Esophagus muscularis mucosa (tissue), 4 donors: ENCODE measurements around the gene A4GALT. TPM values are rescaled to one million over a fixed set of nuclear protein-coding genes. Genes with fewer than 3 reads are reported as not detected.

Experiments used
- DNase-seq: peaks from one replicate; pipeline ENCODE4 v3.0.0-alpha.2; 2017; ENCODE audit errors: extremely low spot score
- H3K27ac ChIP-seq, 4 donors: fragments of 200-600 bp; sonication (generic); replicated peaks in 1 of 4; 1 replicate in 3 of 4; 2 replicates in 1 of 4; pipeline ENCODE4 v1.5.1; 2016 to 2019; ENCODE audit warnings: mild to moderate bottlenecking in 1 of 4
- H3K27me3 ChIP-seq, 4 donors: fragments of 200-600 bp; sonication (generic); one replicate each; pipeline versions ENCODE4 v1.5.1 to v1.6.0; 2016 to 2019
- H3K36me3 ChIP-seq, 4 donors: fragments of 200-600 bp; sonication (generic); one replicate each; pipeline ENCODE4 v1.5.1; 2016 to 2019
- H3K4me1 ChIP-seq, 4 donors: fragments of 200-600 bp; sonication (generic); one replicate each; pipeline ENCODE4 v1.5.1; 2016 to 2019
- H3K4me3 ChIP-seq, 4 donors: fragments of 200-600 bp; sonication (generic); 1 replicate in 2 of 4; 2 replicates in 2 of 4; pipeline ENCODE4 v1.5.1; 2016 to 2019; ENCODE audit warnings: mild to moderate bottlenecking in 4 of 4, moderate library complexity in 1 of 4
- H3K9me3 ChIP-seq, 4 donors: fragments of 200-600 bp; sonication (generic); 1 replicate in 3 of 4; 2 replicates in 1 of 4; pipeline ENCODE4 v1.5.1; 2016 to 2019
- CTCF ChIP-seq, 3 experiments: fragments of 200-600 bp in 2 of 3; fragments of 450-650 bp in 1 of 3; sonication (generic) in 2 of 3; IDR thresholded peaks; one replicate each; pipeline ENCODE4 v1.5.1; 2017 to 2019; ENCODE audit warnings: antibody characterized with exemption in 3 of 3, mild to moderate bottlenecking in 2 of 3, moderate library complexity in 1 of 3
- EP300 ChIP-seq: sonication (generic); formaldehyde crosslinking; IDR thresholded peaks from one replicate; pipeline ENCODE4 v1.6.1; 2017; ENCODE audit warnings: antibody characterized with exemption
- POLR2A ChIP-seq: fragments of 450-650 bp; IDR thresholded peaks from one replicate; pipeline ENCODE4 v1.6.1; 2017; ENCODE audit warnings: antibody characterized with exemption, moderate library complexity, mild to moderate bottlenecking, low read depth
- POLR2AphosphoS5 ChIP-seq, 2 donors: sonication (generic); formaldehyde crosslinking; IDR thresholded peaks; one replicate each; pipeline ENCODE4 v1.6.1; 2017; ENCODE audit warnings: antibody characterized with exemption in 2 of 2
- WGBS: methylation state at CpG from one replicate; pipeline ENCODE4 v1.1.5; 2018; 5-methylcytosine and 5-hydroxymethylcytosine counted together
- intact Hi-C: fragments of 100-400 bp; cut with DNase I; formaldehyde crosslinking; loops from one replicate; pipeline ENCODE4 v1.15.1; 2023
- total RNA-seq, 4 donors: library from RNA; depleted of rRNA; stranded (reverse); fragments of >200 nt; gene quantifications; one replicate each; pipeline versions ENCODE4 v1.1.0 to v1.2.1, GENCODE V29; 2016

The A4GALT gene
- 10 to 100 TPM; 77.7 to 81.8 (median 79.1) TPM for total RNA-seq

GRCh38 chr22:42720263-42721044 is at the start of gene A4GALT:
Gene A4GALT (minus strand): TSS chr22:42720870. CDS start chr22:42693951, 26,919 bp downstream.
- no CpG with 5 or more reads among the region's 104 CpGs for WGBS
- TF ChIP-seq CTCF (IDR thresholded peaks at IDR 0.05) (no peak), POLR2A (peak; percentile 14), POLR2AphosphoS5 (IDR thresholded peaks at IDR 0.05) (peak in 1 of 2 donors; percentile 59)
- Histone ChIP-seq H3K4me1 (peaks cover 36 to 57% (median 51%) of the 10 kb centered on the region in 4 donors), H3K27me3 (peaks cover 0 to 7% (median 0%) of the 10 kb centered on the region in 4 donors), H3K27ac (peak within 1 kb of the TSS; percentile 94 to 99 (median 97)), H3K4me3 (peak within 1 kb of the TSS; percentile 70 to 99 (median 90)), H3K36me3 (peaks cover 0 to 7% (median 0%) of the 10 kb centered on the region in 4 donors), H3K9me3 (no peaks in the 10 kb centered on the region)
- intact Hi-C loops, result no loop called here
- no peak for DNase-seq

GRCh38 chr22:42770448-42770726 is 49.7 kb upstream of the A4GALT start:
- TF ChIP-seq POLR2A (no peak), EP300 (no peak), POLR2AphosphoS5 (IDR thresholded peaks at IDR 0.05) (no peak), CTCF (IDR thresholded peaks at IDR 0.05) (no peak)
- Histone ChIP-seq H3K4me3 (peak overlapping the region in 3 of 4 donors; percentile 29 to 40 (median 34)), H3K9me3 (no peaks in the 10 kb centered on the region), H3K27me3 (no peaks in the 10 kb centered on the region), H3K4me1 (peaks cover 2 to 14% (median 13%) of the 10 kb centered on the region in 4 donors), H3K27ac (no peak overlapping the region), H3K36me3 (no peaks in the 10 kb centered on the region)
- intact Hi-C loops, result no loop called here
- DNase-seq, result no peak
- WGBS, result 86% methylated on average over 4 of the region's 4 CpGs

GRCh38 chr22:42769574-42770447 is 49.1 kb upstream of the A4GALT start:
- intact Hi-C loops, result no loop called here
- Histone ChIP-seq H3K27me3 (no peaks in the 10 kb centered on the region), H3K9me3 (no peaks in the 10 kb centered on the region), H3K4me3 (peak overlapping the region; percentile 29 to 40 (median 33)), H3K36me3 (no peaks in the 10 kb centered on the region), H3K27ac (no peak overlapping the region), H3K4me1 (peaks cover 2 to 14% (median 13%) of the 10 kb centered on the region in 4 donors)
- WGBS, result 46% methylated on average over 32 of the region's 50 CpGs
- no peak for TF ChIP-seq POLR2A
- peak in 1 of 2 donors; percentile 22 for TF ChIP-seq POLR2AphosphoS5 (IDR thresholded peaks at IDR 0.05)
- DNase-seq, result no peak

- H3K36me3 ChIP-seq, result no peaks in the 10 kb centered on the region
- TF ChIP-seq EP300 (no peak), POLR2AphosphoS5 (IDR thresholded peaks at IDR 0.05) (no peak), POLR2A (no peak), CTCF (IDR thresholded peaks at IDR 0.05) (no peak)
- peaks cover 2 to 14% (median 13%) of the 10 kb centered on the region in 4 donors for H3K4me1 ChIP-seq
- no peaks in the 10 kb centered on the region for H3K27me3 ChIP-seq
- no peaks in the 10 kb centered on the region for H3K9me3 ChIP-seq
- H3K4me3 ChIP-seq, result no peak overlapping the region
- no peak overlapping the region for H3K27ac ChIP-seq
- intact Hi-C loops, result no loop called here
- DNase-seq, result no peak
- WGBS, result no CpG with 5 or more reads among the region's 11 CpGs
Measured at GRCh38 chr22:42769238-42769573, 48.5 kb upstream of the A4GALT start.

- Histone ChIP-seq H3K27ac (no peak overlapping the region), H3K9me3 (no peaks in the 10 kb centered on the region), H3K27me3 (no peaks in the 10 kb centered on the region), H3K4me3 (no peak overlapping the region), H3K4me1 (peaks cover 2 to 14% (median 13%) of the 10 kb centered on the region in 4 donors), H3K36me3 (no peaks in the 10 kb centered on the region)
- WGBS, result 97% methylated on average over 5 of the region's 22 CpGs
- TF ChIP-seq EP300, result no peak
- TF ChIP-seq CTCF (IDR thresholded peaks at IDR 0.05), result no peak
- TF ChIP-seq POLR2A, result no peak
- TF ChIP-seq POLR2AphosphoS5 (IDR thresholded peaks at IDR 0.05), result no peak
- intact Hi-C loops, result no loop called here
- no peak for DNase-seq
Measured at GRCh38 chr22:42768385-42769035, 47.8 kb upstream of the A4GALT start.
